GM23338 (cell line): ENCODE measurements around the gene SLC24A4. TPM values are rescaled to one million over a fixed set of nuclear protein-coding genes. Genes with fewer than 3 reads are reported as not detected.

Source experiments
- ATAC-seq: fragments of 200-7000 bp; cut with Tn5 transposase; 3 replicates; pipeline ENCODE4 v1.9.1; 2020
- DNase-seq: peaks from one replicate; pipeline ENCODE4 v3.0.0-alpha.2; 2015; ENCODE audit warnings: low spot score
- H2AFZ ChIP-seq: fragments of 200-600 bp; sonication (generic); 2 replicates; pipeline ENCODE4 v1.8.0; 2016; ENCODE audit warnings: antibody characterized with exemption, mild to moderate bottlenecking, moderate library complexity
- H3F3A ChIP-seq: fragments of 200-600 bp; sonication (generic); replicated peaks from 2 replicates; pipeline ENCODE4 v1.8.0; 2017; ENCODE audit warnings: antibody characterized with exemption, mixed run types, low read depth
- H3K27ac ChIP-seq: fragments of 200-600 bp; sonication (generic); 2 replicates; pipeline ENCODE4 v1.6.1; 2016; ENCODE audit warnings: low read depth
- H3K27me3 ChIP-seq: fragments of 200-600 bp; sonication (generic); 2 replicates; pipeline ENCODE4 v1.8.0; 2016; ENCODE audit warnings: mild to moderate bottlenecking, mixed run types, moderate library complexity; ENCODE audit not compliant: insufficient read depth
- H3K36me3 ChIP-seq: fragments of 200-600 bp; sonication (generic); 2 replicates; pipeline ENCODE4 v1.8.0; 2016; ENCODE audit warnings: mild to moderate bottlenecking; ENCODE audit not compliant: insufficient read depth
- H3K4me1 ChIP-seq: fragments of 200-600 bp; sonication (generic); 2 replicates; pipeline ENCODE4 v1.8.0; 2016; ENCODE audit warnings: mild to moderate bottlenecking, moderate library complexity; ENCODE audit not compliant: insufficient read depth
- H3K4me2 ChIP-seq: fragments of 200-600 bp; sonication (generic); 2 replicates; pipeline ENCODE4 v1.7.1; 2017; ENCODE audit warnings: mixed run types
- H3K4me3 ChIP-seq: fragments of 200-600 bp; sonication (generic); 2 replicates; pipeline ENCODE4 v1.6.1; 2016; ENCODE audit warnings: mixed run types
- H3K79me2 ChIP-seq: fragments of 200-600 bp; sonication (generic); replicated peaks from 2 replicates; pipeline ENCODE4 v1.8.0; 2017; ENCODE audit warnings: mild to moderate bottlenecking; ENCODE audit not compliant: insufficient read depth
- H3K9me2 ChIP-seq: fragments of 200-600 bp; sonication (generic); 2 replicates; pipeline ENCODE4 v1.8.0; 2017; ENCODE audit not compliant: insufficient read depth
- H4K20me1 ChIP-seq: fragments of 200-600 bp; sonication (generic); replicated peaks from 2 replicates; pipeline ENCODE4 v1.8.0; 2017; ENCODE audit warnings: mild to moderate bottlenecking; ENCODE audit not compliant: insufficient read depth
- H3K27ac Mint-ChIP-seq: 2 replicates; pipeline ENCODE4 v1.8.0; 2020; ENCODE audit warnings: inconsistent platforms, mild to moderate bottlenecking, moderate library complexity, mixed read lengths
- H3K27me3 Mint-ChIP-seq: 3 replicates; pipeline ENCODE4 v1.8.0; 2022; ENCODE audit warnings: low read depth, mild to moderate bottlenecking, moderate library complexity, mixed read lengths, inconsistent platforms; ENCODE audit not compliant: insufficient read depth, poor library complexity
- H3K36me3 Mint-ChIP-seq: 3 replicates; pipeline ENCODE4 v1.8.0; 2021; ENCODE audit warnings: low read depth, mild to moderate bottlenecking, inconsistent platforms, moderate library complexity, mixed read lengths
- H3K4me1 Mint-ChIP-seq: 3 replicates; pipeline ENCODE4 v1.8.0; 2020; ENCODE audit warnings: mild to moderate bottlenecking, inconsistent platforms, mixed read lengths
- H3K4me3 Mint-ChIP-seq: 3 replicates; pipeline ENCODE4 v1.8.0; 2021; ENCODE audit warnings: moderate library complexity, mild to moderate bottlenecking, inconsistent platforms, mixed read lengths
- H3K9me3 Mint-ChIP-seq: 3 replicates; pipeline ENCODE4 v1.8.0; 2020; ENCODE audit warnings: moderate library complexity, mild to moderate bottlenecking, inconsistent platforms, mixed read lengths
- CREB1 ChIP-seq: fragments of 250-450 bp; sonication (Bioruptor Pico); IDR thresholded peaks from 2 replicates; pipeline ENCODE4 v1.5.0; 2020; ENCODE audit warnings: low read depth, mild to moderate bottlenecking, moderate library complexity
- CTCF ChIP-seq, 2 experiments: fragments of 200-600 bp in 1 of 2; sonication (generic) in 1 of 2; conservative IDR thresholded peaks; 2 replicates each; pipeline versions ENCODE4 v1.5.1 to v1.6.1; 2016 to 2017; ENCODE audit warnings: antibody characterized with exemption in 2 of 2, low read depth in 2 of 2, mild to moderate bottlenecking in 2 of 2, moderate library complexity in 1 of 2
- ETS1 ChIP-seq: IDR thresholded peaks from 2 replicates; pipeline ENCODE4 v1.6.1; 2016; ENCODE audit warnings: antibody characterized with exemption
- EZH2 ChIP-seq: fragments of 200-600 bp; sonication (generic); IDR thresholded peaks from one replicate; pipeline ENCODE4 v1.8.0; 2017; ENCODE audit warnings: antibody characterized with exemption, mild to moderate bottlenecking, low read depth; ENCODE audit not compliant: unreplicated experiment
- EZH2phosphoT487 ChIP-seq: fragments of 200-600 bp; sonication (generic); IDR thresholded peaks from one replicate; pipeline ENCODE4 v1.8.1; 2018; ENCODE audit warnings: antibody characterized with exemption; ENCODE audit not compliant: unreplicated experiment
- JUNB ChIP-seq: IDR thresholded peaks from one replicate; pipeline ENCODE4 v1.6.1; 2016; ENCODE audit warnings: antibody characterized with exemption; ENCODE audit not compliant: unreplicated experiment
- NANOG ChIP-seq: IDR thresholded peaks from 2 replicates; pipeline ENCODE4 v1.6.1; 2016; ENCODE audit warnings: antibody characterized with exemption, borderline replicate concordance
- POLR2AphosphoS5 ChIP-seq: IDR thresholded peaks from 2 replicates; pipeline ENCODE4 v1.6.1; 2016; ENCODE audit warnings: antibody characterized with exemption, low read depth
- REST ChIP-seq: IDR thresholded peaks from one replicate; pipeline ENCODE4 v1.6.1; 2018; ENCODE audit warnings: antibody characterized with exemption; ENCODE audit not compliant: unreplicated experiment
- STAT1 ChIP-seq: IDR thresholded peaks from one replicate; pipeline ENCODE4 v1.6.1; 2016; ENCODE audit warnings: antibody characterized with exemption; ENCODE audit not compliant: unreplicated experiment
- ZNF114 ChIP-seq: fragments of 250-450 bp; sonication (Bioruptor Pico); IDR thresholded peaks from 2 replicates; pipeline ENCODE4 v1.5.0; 2020; ENCODE audit warnings: mild to moderate bottlenecking, moderate library complexity
- ZNF331 ChIP-seq: fragments of 250-450 bp; sonication (Bioruptor Pico); IDR thresholded peaks from 2 replicates; pipeline ENCODE4 v1.5.0; 2020; ENCODE audit warnings: low read depth, mild to moderate bottlenecking, moderate library complexity
- ZNF462 ChIP-seq: fragments of 250-450 bp; sonication (Bioruptor Pico); IDR thresholded peaks from 2 replicates; pipeline ENCODE4 v1.5.0; 2020; ENCODE audit warnings: mild to moderate bottlenecking, moderate library complexity
- polyA plus RNA-seq: library from polyadenylated mRNA; unstranded; fragments of >200 nt; fragmentation: Nextera tagmentation; extraction: Ambion mirVana; gene quantifications from 2 replicates; pipeline ENCODE4 v1.2.1, GENCODE V29; 2016
- total RNA-seq: library from RNA; depleted of rRNA; stranded (reverse); fragments of >200 nt; shearing (Covaris generic); gene quantifications from 2 replicates; pipeline ENCODE4 v1.2.3, GENCODE V29; 2014

The SLC24A4 gene
- total and polyA plus RNA-seq, 2 experiments from 2014 or later = 0.06 to 0.38 TPM

DNA sequence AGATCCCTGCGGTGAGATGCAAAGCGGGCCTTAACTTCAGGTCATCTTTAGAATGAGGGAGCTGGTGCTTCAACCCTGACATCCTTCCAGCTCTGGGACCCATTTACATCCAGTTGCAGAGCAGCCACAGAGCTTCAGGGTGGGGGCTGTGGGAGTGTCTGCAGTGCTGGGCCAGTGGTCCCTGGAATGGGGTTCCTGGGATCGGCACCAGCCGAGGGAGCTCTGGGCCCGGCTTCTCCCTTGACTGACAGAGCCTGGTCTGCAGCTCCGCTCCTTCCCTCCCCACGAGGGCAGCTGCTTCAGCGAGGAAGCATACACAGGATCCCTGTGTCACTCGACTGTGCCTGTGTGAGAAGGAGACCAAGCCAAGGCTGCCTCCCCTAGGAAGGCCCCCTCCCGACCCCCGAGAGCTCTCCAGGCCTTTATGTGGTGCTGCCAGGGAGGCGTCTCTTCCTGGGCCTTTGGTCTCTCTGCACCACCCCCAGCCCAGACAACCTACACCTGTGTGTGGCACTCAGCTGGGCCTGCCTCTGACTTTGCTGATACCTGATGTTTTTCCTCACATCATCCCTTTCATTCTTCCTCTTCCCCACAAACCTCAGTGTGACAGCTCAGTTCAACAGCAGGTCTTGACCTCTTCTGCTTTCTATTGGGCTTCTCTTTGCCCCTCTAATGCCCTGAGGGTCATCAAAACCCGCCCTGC, 142.5 kb downstream of the SLC24A4 start:
- Histone ChIP-seq H3F3A (no peaks in the 10 kb centered on the region), H3K36me3 (no peaks in the 10 kb centered on the region), H2AFZ (no peak overlapping the region), H3K27ac (no peak overlapping the region), H3K4me1 (no peaks in the 10 kb centered on the region), H3K27me3 (no peaks in the 10 kb centered on the region), H3K4me3 (no peak overlapping the region), H3K9me2 (no peaks in the 10 kb centered on the region), H4K20me1 (no peaks in the 10 kb centered on the region), H3K4me2 (no peak overlapping the region), H3K79me2 (no peaks in the 10 kb centered on the region)
- Mint-ChIP-seq H3K27ac (no peak overlapping the region), H3K27me3 (no peaks in the 10 kb centered on the region), H3K9me3 (peaks cover 14% of the 10 kb centered on the region), H3K4me3 (no peak overlapping the region), H3K36me3 (peaks cover 8% of the 10 kb centered on the region; the same call in 2 of the 3 replicates), H3K4me1 (peaks cover 8% of the 10 kb centered on the region; the same call in 2 of the 3 replicates)
- no peak for TF ChIP-seq ZNF462
- TF ChIP-seq ZNF331 = no peak
- TF ChIP-seq REST = no peak
- no peak for TF ChIP-seq ETS1
- TF ChIP-seq EZH2phosphoT487 = no peak
- TF ChIP-seq POLR2AphosphoS5 = no peak
- TF ChIP-seq CREB1 (CRISPR knock-in tag) = no peak
- TF ChIP-seq NANOG = no peak
- no peak for TF ChIP-seq JUNB
- no peak for TF ChIP-seq CTCF (conservative IDR thresholded peaks at IDR 0.05; ENCODE audit: low read depth in 2 of 2)
- no peak for TF ChIP-seq EZH2
- TF ChIP-seq STAT1 = no peak
- no peak for TF ChIP-seq ZNF114
- ATAC-seq = peak; percentile 63
- no peak for DNase-seq
